HG03045 (cell line): ENCODE data around the gene ZNF345.

Experiments used
- ATAC-seq: cut with Tn5 transposase; IDR thresholded peaks from one replicate; pipeline ENCODE4 v1.9.1; 2021; ENCODE audit warnings: mild to moderate bottlenecking, moderate library complexity; ENCODE audit not compliant: unreplicated experiment

Gene ZNF345

GRCh38 chr19:36916991-36917390 is 66.3 kb downstream of the ZNF345 start:
- ATAC-seq = no peak

GRCh38 chr19:36918090-36918489 is 67.4 kb downstream of the ZNF345 start:
- no peak for ATAC-seq
